Measurements from ENCODE around the gene MARCO. TPM values are rescaled to one million over a fixed set of nuclear protein-coding genes. Genes with fewer than 3 reads are reported as not detected.

MARCO gene
- total RNA-seq, 1 donor from 2014 or later: 0.31 TPM

Other genes with a start within 250 kb of the MARCO start
- not detected for gene EN1, start 94.5 kb upstream of the MARCO start, total RNA-seq
- gene C1QL2, start 216.6 kb downstream of the MARCO start, total RNA-seq: 1.6 TPM

Data from occipital lobe (tissue), 1 donor.